Upper lobe of right lung (tissue), 1 donor: Measurements from ENCODE around the gene DRP2. TPM values are rescaled to one million over a fixed set of nuclear protein-coding genes. Genes with fewer than 3 reads are reported as not detected.

Source experiments
- ATAC-seq: fragments of 200-7000 bp; cut with Tn5 transposase; one replicate; pipeline ENCODE4 v1.9.1; 2020; ENCODE audit warnings: mild to moderate bottlenecking, moderate library complexity
- DNase-seq: peaks from one replicate; pipeline ENCODE4 v3.0.0-alpha.2; 2020
- H3K27ac ChIP-seq: fragments of 200-600 bp; one replicate; pipeline ENCODE4 v1.8.0; 2022
- H3K27me3 ChIP-seq: fragments of 200-600 bp; one replicate; pipeline ENCODE4 v1.8.0; 2022; ENCODE audit warnings: mild to moderate bottlenecking
- H3K36me3 ChIP-seq: fragments of 200-600 bp; one replicate; pipeline ENCODE4 v1.8.0; 2022
- H3K4me1 ChIP-seq: fragments of 200-600 bp; one replicate; pipeline ENCODE4 v1.8.0; 2022
- H3K4me3 ChIP-seq: fragments of 200-600 bp; one replicate; pipeline ENCODE4 v1.8.0; 2022; ENCODE audit warnings: mild to moderate bottlenecking
- H3K9me3 ChIP-seq: fragments of 200-600 bp; one replicate; pipeline ENCODE4 v1.8.0; 2022
- CTCF ChIP-seq: fragments of 200-600 bp; IDR thresholded peaks from one replicate; pipeline ENCODE4 v1.8.0; 2022; ENCODE audit warnings: antibody characterized with exemption
- intact Hi-C: fragments of 100-400 bp; cut with DNase I; formaldehyde crosslinking; loops from one replicate; pipeline ENCODE4 v1.11.0; 2022
- total RNA-seq: library from RNA; stranded (reverse); fragmentation: NEBNext Ultra II Directional; extraction: Animal tissue kit (Norgen Biotek cat#: 25700); gene quantifications from one replicate; pipeline ENCODE4 v1.2.1, GENCODE V29; 2021
- donor health status: DM: no; HTN: yes; CAD: no; lungs with severe emphysema.

DRP2 gene
- total RNA-seq, 1 donor from 2014 or later: not detected

- Histone ChIP-seq H3K9me3 (no peaks in the 10 kb centered on the region), H3K27ac (no peak overlapping the region), H3K36me3 (no peaks in the 10 kb centered on the region), H3K4me3 (no peak overlapping the region), H3K27me3 (no peaks in the 10 kb centered on the region), H3K4me1 (no peaks in the 10 kb centered on the region)
- peak; percentile 56 for ATAC-seq
- no peak for TF ChIP-seq CTCF
- intact Hi-C loops: no loop called here
- no peak for DNase-seq
Observed at GRCh38 chrX:101210630-101211029, 9.0 kb upstream of the DRP2 start.

GRCh38 chrX:101217689-101218088 lies 1.9 kb upstream of the DRP2 start:
- Histone ChIP-seq H3K36me3 (no peaks in the 10 kb centered on the region), H3K4me3 (no peak overlapping the region), H3K27me3 (no peaks in the 10 kb centered on the region), H3K27ac (no peak overlapping the region), H3K9me3 (no peaks in the 10 kb centered on the region), H3K4me1 (no peaks in the 10 kb centered on the region)
- no peak for TF ChIP-seq CTCF
- no peak for DNase-seq
- intact Hi-C loops: no loop called here
- no peak for ATAC-seq

GRCh38 chrX:101219864-101220346 lies 319 bp downstream of the DRP2 start:
- intact Hi-C loops: no loop called here
- Histone ChIP-seq H3K27ac (no peak overlapping the region), H3K36me3 (no peaks in the 10 kb centered on the region), H3K4me3 (no peak overlapping the region), H3K4me1 (no peaks in the 10 kb centered on the region), H3K27me3 (no peaks in the 10 kb centered on the region), H3K9me3 (no peaks in the 10 kb centered on the region)
- ATAC-seq: no peak
- DNase-seq: no peak
- TF ChIP-seq CTCF: no peak

- Histone ChIP-seq H3K27me3 (no peaks in the 10 kb centered on the region), H3K4me3 (no peak overlapping the region), H3K27ac (no peak overlapping the region), H3K9me3 (no peaks in the 10 kb centered on the region), H3K4me1 (no peaks in the 10 kb centered on the region), H3K36me3 (no peaks in the 10 kb centered on the region)
- ATAC-seq (no peak), DNase-seq (no peak)
- TF ChIP-seq CTCF: no peak
- intact Hi-C loops: no loop called here
Observed at GRCh38 chrX:101220662-101221260, 1.2 kb downstream of the DRP2 start.

- Histone ChIP-seq H3K27me3 (no peaks in the 10 kb centered on the region), H3K36me3 (no peaks in the 10 kb centered on the region), H3K4me3 (no peak overlapping the region), H3K9me3 (no peaks in the 10 kb centered on the region), H3K4me1 (no peaks in the 10 kb centered on the region), H3K27ac (no peak overlapping the region)
- no peak for TF ChIP-seq CTCF
- intact Hi-C loops: no loop called here
- DNase-seq: no peak
- ATAC-seq: no peak
Observed at GRCh38 chrX:101223226-101223625, 3.6 kb downstream of the DRP2 start.

GRCh38 chrX:101229170-101229569 lies 9.6 kb downstream of the DRP2 start:
- Histone ChIP-seq H3K9me3 (no peaks in the 10 kb centered on the region), H3K27me3 (no peaks in the 10 kb centered on the region), H3K4me3 (no peak overlapping the region), H3K4me1 (no peaks in the 10 kb centered on the region), H3K27ac (no peak overlapping the region), H3K36me3 (no peaks in the 10 kb centered on the region)
- no peak for TF ChIP-seq CTCF
- ATAC-seq (no peak), DNase-seq (no peak)
- intact Hi-C loops: no loop called here
